Stimulated activated memory B cell treated with anti-CD40 and anti-IgM and Interleukin-4, amounts not matched to agents 10 μg/mL and 1 μg/mL and 100 μg/mL, for 72 hours (primary cell): ENCODE data around the gene DNER.
"Not testable (repeated sequence)": the region's sequence is repeated elsewhere in the genome, so short reads cannot be mapped to it uniquely, and the experiment has no call there.

ENCODE experiments used
- ATAC-seq: fragments of 150-1000 bp; cut with Tn5 transposase; 2 replicates; pipeline ENCODE4 v1.10.0; 2021
- H3K27ac Mint-ChIP-seq: one replicate; pipeline ENCODE4 v1.8.0; 2022; ENCODE audit warnings: mild to moderate bottlenecking, mixed read lengths
- H3K27me3 Mint-ChIP-seq: one replicate; pipeline ENCODE4 v1.8.0; 2022; ENCODE audit warnings: mixed read lengths
- H3K36me3 Mint-ChIP-seq: one replicate; pipeline ENCODE4 v1.8.0; 2022; ENCODE audit warnings: mixed read lengths
- H3K4me1 Mint-ChIP-seq: one replicate; pipeline ENCODE4 v1.8.0; 2022; ENCODE audit warnings: mixed read lengths
- H3K4me3 Mint-ChIP-seq: one replicate; pipeline ENCODE4 v1.8.0; 2022; ENCODE audit warnings: mild to moderate bottlenecking, moderate library complexity, mixed read lengths
- H3K9me3 Mint-ChIP-seq: one replicate; pipeline ENCODE4 v1.8.0; 2022; ENCODE audit warnings: mixed read lengths

Gene DNER

DNA sequence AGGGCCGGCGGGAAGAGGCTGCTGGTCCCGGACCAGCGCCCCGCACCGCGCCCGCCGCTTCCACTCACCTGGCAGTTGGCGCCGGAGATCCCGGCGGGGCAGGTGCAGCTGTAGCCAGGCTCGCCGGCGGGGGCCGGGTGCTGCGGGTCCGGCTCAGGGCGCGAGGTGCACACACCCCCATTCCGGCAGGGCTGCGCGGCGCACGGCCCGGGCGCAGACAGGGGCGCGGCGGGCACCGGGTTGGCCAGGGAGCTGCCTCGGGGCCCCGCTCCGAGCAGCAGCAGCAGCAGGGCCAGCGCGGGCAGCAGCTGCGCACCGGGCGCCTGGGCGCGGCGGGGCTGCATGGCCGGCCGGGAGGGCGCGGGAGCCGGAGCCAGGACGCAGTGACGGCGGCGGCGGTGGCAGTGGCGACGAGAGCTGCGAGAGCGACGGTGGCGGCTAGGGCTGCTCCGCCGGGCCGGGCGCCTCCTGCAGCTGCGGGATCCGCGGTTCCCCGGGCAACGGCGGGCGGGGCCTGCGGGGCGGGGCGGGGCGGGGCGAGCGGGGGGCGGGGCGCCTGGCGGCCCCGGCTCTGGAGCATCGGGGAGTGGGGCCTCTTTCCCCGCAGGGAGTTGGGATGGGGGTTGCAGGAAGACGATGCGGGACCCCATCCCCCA, at the start of gene DNER:
Gene DNER, minus strand, starts transcription at position 476 of the 656 bp plus-strand sequence. Its CDS starts 132 bp downstream, at position 344.
- Mint-ChIP-seq H3K4me3 (peak within 1 kb of the TSS; percentile 60), H3K4me1 (peaks cover 12% of the 10 kb centered on the region), H3K9me3 (no peaks in the 10 kb centered on the region), H3K27ac (no peak within 1 kb of the TSS), H3K36me3 (no peaks in the 10 kb centered on the region), H3K27me3 (peaks cover 77% of the 10 kb centered on the region)
- peak; percentile 81 for ATAC-seq

DNA sequence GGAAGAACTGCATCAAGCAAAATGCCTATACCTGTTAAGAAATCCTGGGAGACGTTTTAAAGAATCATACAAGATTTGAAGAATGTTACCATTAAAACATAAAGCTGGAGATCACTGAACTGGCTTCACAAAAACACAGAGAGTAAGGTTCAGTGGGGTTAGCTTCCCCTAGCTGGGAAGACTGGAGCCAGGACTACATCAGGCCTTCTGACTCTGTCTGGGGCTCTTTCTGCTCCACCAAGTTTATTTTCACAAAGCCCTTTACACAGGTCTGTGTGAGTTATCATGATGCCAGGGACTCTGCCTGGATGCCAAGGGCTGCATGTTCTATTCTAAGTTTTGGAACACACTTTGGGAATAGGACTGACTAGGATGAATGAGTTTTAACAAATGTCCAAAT, 47.3 kb upstream of the DNER start:
- Mint-ChIP-seq H3K4me1 (no peaks in the 10 kb centered on the region), H3K36me3 (peaks cover 34% of the 10 kb centered on the region), H3K4me3 (no peak overlapping the region), H3K27me3 (no peaks in the 10 kb centered on the region), H3K9me3 (no peaks in the 10 kb centered on the region), H3K27ac (no peak overlapping the region)
- ATAC-seq: no peak

DNA sequence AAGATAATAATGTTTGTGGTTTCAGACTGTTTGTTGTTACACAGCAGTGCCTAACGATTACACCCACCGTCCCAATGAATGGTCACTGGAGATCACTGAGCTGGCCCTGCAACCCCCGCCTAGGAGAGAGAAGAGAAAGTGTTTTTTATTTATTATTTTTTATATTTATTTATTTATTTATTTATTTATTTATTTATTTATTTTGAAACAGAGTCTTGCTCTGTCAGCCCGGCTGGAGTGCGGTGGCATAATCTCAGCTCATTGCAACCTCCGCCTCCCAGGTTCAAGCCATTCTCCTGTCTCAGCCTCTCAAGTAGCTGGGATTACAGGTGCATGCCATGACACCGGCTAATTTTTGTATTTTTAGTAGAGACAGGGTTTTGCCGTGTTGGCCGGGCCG, 43.1 kb upstream of the DNER start:
- ATAC-seq, H3K27me3 Mint-ChIP-seq, H3K4me3 Mint-ChIP-seq, H3K9me3 Mint-ChIP-seq, H3K36me3 Mint-ChIP-seq, H3K4me1 Mint-ChIP-seq, H3K27ac Mint-ChIP-seq: not testable (repeated sequence)

GRCh38 chr2:229752970-229753729, 38.8 kb upstream of the DNER start:
- Mint-ChIP-seq H3K27me3 (no peaks in the 10 kb centered on the region), H3K4me3 (no peak overlapping the region), H3K27ac (no peak overlapping the region), H3K9me3 (no peaks in the 10 kb centered on the region), H3K4me1 (peaks cover 6% of the 10 kb centered on the region), H3K36me3 (peaks cover 4% of the 10 kb centered on the region)
- no peak for ATAC-seq

DNA sequence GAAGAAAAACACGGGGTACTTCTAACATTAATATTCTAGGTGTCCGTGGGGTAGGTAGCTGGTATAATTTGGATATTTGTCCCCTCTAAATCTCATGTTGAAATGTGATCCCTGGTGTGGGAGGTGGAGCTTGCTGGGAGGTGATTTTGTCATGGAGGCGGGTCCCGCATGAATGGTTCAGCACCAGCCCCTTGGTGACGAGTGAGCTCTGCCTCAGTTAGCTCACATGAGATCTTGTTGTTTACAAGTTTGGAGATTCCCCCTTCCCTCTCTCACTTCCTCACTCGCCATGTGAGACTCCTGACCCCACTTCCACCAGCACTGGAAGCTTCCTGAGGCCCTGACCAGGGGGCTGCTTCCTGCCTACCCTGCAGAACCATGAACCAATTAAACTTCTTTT, 35.4 kb upstream of the DNER start:
- no peak overlapping the region for H3K27ac Mint-ChIP-seq
- ATAC-seq: no peak

DNA sequence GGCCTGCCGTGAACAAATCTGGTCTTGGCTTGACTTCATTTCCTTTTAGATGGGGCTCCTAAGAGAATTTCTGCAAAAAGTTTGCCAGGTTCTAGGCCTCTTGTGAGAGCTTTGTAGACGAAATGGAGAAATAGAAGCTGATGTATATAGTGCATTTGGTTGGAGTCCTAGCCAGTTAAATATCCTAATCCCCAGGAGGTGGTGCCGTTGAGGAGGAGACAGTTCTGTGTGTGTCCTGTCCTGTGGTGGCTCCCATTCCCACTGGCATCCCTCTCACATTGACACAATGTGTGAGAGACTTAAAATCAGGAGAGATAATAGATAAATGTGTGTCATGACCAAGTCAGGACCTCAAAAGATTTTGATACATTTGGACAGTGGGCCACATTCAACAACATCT, 34.6 kb upstream of the DNER start:
- Mint-ChIP-seq H3K27ac (no peak overlapping the region), H3K36me3 (peaks cover 4% of the 10 kb centered on the region), H3K27me3 (no peaks in the 10 kb centered on the region), H3K4me1 (peaks cover 6% of the 10 kb centered on the region), H3K9me3 (no peaks in the 10 kb centered on the region), H3K4me3 (no peak overlapping the region)
- no peak for ATAC-seq

More for the DNA sequence above, 35.4 kb upstream of the DNER start:
- H3K4me1 Mint-ChIP-seq: peaks cover 6% of the 10 kb centered on the region
- no peaks in the 10 kb centered on the region for H3K9me3 Mint-ChIP-seq
- H3K27me3 Mint-ChIP-seq: no peaks in the 10 kb centered on the region
- peaks cover 4% of the 10 kb centered on the region for H3K36me3 Mint-ChIP-seq
- no peak overlapping the region for H3K4me3 Mint-ChIP-seq

DNA sequence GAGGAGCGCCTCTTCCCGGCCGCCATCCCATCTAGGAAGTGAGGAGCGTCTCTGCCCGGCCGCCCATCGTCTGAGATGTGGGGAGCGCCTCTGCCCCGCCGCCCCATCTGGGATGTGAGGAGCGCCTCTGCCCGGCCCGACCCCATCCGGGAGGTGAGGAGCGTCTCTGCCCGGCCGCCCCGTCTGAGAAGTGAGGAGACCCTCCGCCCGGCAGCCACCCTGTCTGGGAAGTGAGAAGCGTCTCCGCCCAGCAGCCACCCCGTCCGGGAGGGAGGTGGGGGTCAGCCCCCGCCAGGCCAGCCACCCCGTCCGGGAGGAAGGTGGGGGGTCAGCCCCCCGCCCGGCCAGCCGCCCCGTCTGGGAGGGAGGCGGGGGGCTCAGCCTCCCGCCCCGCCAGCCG, 28.3 kb upstream of the DNER start:
- not testable (repeated sequence) for H3K4me1 Mint-ChIP-seq, H3K36me3 Mint-ChIP-seq, H3K27ac Mint-ChIP-seq, H3K4me3 Mint-ChIP-seq, ATAC-seq, H3K27me3 Mint-ChIP-seq
- peaks cover 12% of the 10 kb centered on the region for H3K9me3 Mint-ChIP-seq

- Mint-ChIP-seq H3K4me3 (no peak overlapping the region), H3K36me3 (peaks cover 6% of the 10 kb centered on the region), H3K27me3 (no peaks in the 10 kb centered on the region), H3K4me1 (no peaks in the 10 kb centered on the region), H3K27ac (no peak overlapping the region), H3K9me3 (peaks cover 20% of the 10 kb centered on the region)
- no peak for ATAC-seq
Measured at GRCh38 chr2:229740279-229740678, 25.9 kb upstream of the DNER start.

DNA sequence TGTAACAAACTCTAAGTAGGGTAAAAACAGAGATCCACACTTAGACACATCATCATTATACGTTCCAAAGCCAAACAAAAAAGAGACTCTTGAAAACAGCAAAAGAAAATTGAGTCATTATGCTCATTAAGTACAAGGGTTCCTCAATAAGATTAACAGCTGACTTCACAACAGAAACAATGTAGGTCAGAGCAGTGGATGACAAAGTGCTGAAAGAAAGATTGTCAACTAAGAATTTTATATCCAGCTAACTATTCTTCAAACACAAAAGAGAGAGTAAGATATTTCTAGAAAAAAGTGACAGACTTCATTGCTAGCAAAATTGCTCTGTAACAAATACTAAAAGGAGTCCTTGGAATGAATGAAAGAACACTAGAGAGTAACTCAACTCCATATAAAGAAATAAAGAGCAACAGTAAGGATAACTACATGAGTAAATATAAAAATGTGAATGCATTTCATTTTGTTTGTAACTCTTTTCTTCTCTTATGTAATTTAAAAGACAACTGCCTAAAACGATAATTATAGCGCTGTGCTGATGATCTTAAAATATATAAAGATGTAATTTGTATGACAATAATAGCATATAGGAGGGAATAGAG, 23.8 kb upstream of the DNER start:
- H3K4me3 Mint-ChIP-seq: no peak overlapping the region
- H3K27me3 Mint-ChIP-seq: no peaks in the 10 kb centered on the region
- peaks cover 20% of the 10 kb centered on the region for H3K9me3 Mint-ChIP-seq
- H3K36me3 Mint-ChIP-seq: peaks cover 6% of the 10 kb centered on the region
- no peak overlapping the region for H3K27ac Mint-ChIP-seq
- H3K4me1 Mint-ChIP-seq: no peaks in the 10 kb centered on the region
- ATAC-seq: no peak

- ATAC-seq: no peak
- H3K36me3 Mint-ChIP-seq: peaks cover 6% of the 10 kb centered on the region
- H3K27ac Mint-ChIP-seq: no peak overlapping the region
- H3K4me3 Mint-ChIP-seq: no peak overlapping the region
- H3K27me3 Mint-ChIP-seq: no peaks in the 10 kb centered on the region
- no peaks in the 10 kb centered on the region for H3K4me1 Mint-ChIP-seq
- peaks cover 21% of the 10 kb centered on the region for H3K9me3 Mint-ChIP-seq
Measured at GRCh38 chr2:229734410-229734809, 20.1 kb upstream of the DNER start.

GRCh38 chr2:229733611-229734245, 19.4 kb upstream of the DNER start:
- no peak overlapping the region for H3K4me3 Mint-ChIP-seq
- H3K36me3 Mint-ChIP-seq: peaks cover 2% of the 10 kb centered on the region
- peaks cover 16% of the 10 kb centered on the region for H3K9me3 Mint-ChIP-seq
- ATAC-seq: no peak
- H3K27me3 Mint-ChIP-seq: no peaks in the 10 kb centered on the region
- H3K27ac Mint-ChIP-seq: no peak overlapping the region
- H3K4me1 Mint-ChIP-seq: no peaks in the 10 kb centered on the region

DNA sequence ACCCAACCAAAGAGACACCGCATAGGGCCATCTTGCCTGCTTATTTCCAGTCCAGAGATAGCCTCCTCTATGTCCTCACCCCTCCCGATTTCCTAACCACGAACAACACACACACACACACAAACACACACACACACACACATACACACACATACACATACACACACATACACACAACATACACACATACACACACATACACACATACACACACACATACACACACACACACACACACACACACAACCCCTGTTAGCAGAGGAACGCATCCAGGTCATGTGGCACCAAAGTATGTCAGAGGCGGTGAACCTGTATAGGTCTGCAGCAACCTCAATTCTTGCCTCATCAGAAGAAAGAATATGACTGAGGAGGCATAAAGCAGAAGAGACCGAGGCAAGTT, 18.5 kb upstream of the DNER start:
- Mint-ChIP-seq H3K4me3 (no peak overlapping the region), H3K27ac (no peak overlapping the region), H3K4me1 (no peaks in the 10 kb centered on the region), H3K9me3 (peaks cover 13% of the 10 kb centered on the region), H3K36me3 (no peaks in the 10 kb centered on the region), H3K27me3 (no peaks in the 10 kb centered on the region)
- ATAC-seq: no peak

DNA sequence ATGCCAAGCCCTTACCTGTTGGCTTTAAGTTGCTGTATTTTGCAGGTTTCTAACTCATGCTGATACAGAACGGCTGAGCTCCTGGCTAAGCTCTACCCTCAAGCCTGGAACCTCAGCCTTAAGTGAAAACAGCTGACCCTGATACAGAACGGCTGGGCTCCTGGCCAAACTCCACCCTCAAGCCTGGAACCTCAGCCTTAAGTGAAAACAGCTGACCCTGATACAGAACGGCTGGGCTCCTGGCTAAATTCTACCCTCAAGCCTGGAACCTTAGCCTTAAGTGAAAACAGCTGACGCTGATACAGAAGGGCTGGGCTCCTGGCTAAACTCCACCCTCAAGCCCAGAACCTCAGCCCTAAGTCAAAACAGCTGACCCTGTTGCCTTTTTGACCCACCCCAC, 17.6 kb upstream of the DNER start:
- H3K27ac Mint-ChIP-seq: no peak overlapping the region
- H3K4me1 Mint-ChIP-seq: no peaks in the 10 kb centered on the region
- no peak overlapping the region for H3K4me3 Mint-ChIP-seq
- H3K36me3 Mint-ChIP-seq: no peaks in the 10 kb centered on the region
- no peaks in the 10 kb centered on the region for H3K27me3 Mint-ChIP-seq
- no peak for ATAC-seq
- H3K9me3 Mint-ChIP-seq: peaks cover 6% of the 10 kb centered on the region

DNA sequence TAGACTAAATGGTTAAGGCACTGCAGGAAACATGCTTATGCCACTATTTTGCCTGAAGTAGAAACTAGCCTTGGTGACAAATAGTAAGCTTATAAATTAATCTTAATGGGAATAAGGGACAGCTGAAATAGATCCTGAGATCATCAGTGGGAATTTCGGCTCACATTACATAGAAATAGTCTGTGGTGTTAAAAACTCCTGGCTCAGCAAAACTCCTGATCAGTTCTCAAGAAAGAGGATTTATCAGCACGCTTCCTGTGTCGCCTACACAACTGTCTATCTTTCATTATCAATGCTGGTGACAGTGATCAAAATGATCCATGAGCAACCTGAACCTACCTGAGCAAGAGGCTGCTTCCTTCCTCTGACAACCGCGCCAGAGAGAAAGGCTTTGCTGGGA, 17.0 kb upstream of the DNER start:
- ATAC-seq: no peak
- Mint-ChIP-seq H3K4me3 (no peak overlapping the region), H3K4me1 (no peaks in the 10 kb centered on the region), H3K36me3 (no peaks in the 10 kb centered on the region), H3K9me3 (peaks cover 3% of the 10 kb centered on the region), H3K27ac (no peak overlapping the region), H3K27me3 (peaks cover 4% of the 10 kb centered on the region)

DNA sequence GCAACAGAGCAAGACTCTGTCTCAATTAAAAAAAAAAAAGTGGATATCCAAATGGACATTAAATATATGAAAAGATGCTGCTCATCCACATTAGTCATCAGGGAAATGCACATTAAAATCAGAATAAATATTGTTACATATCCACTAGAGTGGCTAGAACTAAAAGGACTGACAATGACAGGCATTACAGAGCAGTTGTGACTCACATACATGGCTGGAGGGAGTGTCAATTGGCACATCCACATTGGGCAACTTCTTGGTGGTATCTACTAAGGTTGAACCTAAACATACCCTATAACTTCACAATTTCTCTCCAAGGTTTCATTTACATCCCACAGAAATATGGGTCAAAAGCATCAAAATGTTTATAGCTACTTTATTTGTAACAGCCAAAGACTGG, 14.0 kb upstream of the DNER start:
- no peak for ATAC-seq
- Mint-ChIP-seq H3K27me3 (peaks cover 17% of the 10 kb centered on the region), H3K4me3 (no peak overlapping the region)

More for the DNA sequence above, 14.0 kb upstream of the DNER start:
- peaks cover 3% of the 10 kb centered on the region for H3K9me3 Mint-ChIP-seq
- H3K36me3 Mint-ChIP-seq: no peaks in the 10 kb centered on the region
- no peak overlapping the region for H3K27ac Mint-ChIP-seq
- no peaks in the 10 kb centered on the region for H3K4me1 Mint-ChIP-seq
